AG09309 (cell line): ENCODE measurements around the gene THBS3.
A peak's percentile ranks its signal among the peaks of the same experiment; 100 is the strongest.
"Not testable (repeated sequence)": the region's sequence is repeated elsewhere in the genome, so short reads cannot be mapped to it uniquely, and the experiment has no call there.

Experiments
- DNase-seq: peaks from one replicate; pipeline ENCODE4 v3.0.0-alpha.2; 2010; ENCODE audit warnings: low read depth
- H3K4me3 ChIP-seq: 2 replicates; pipeline ENCODE4 v1.5.1; 2011; ENCODE audit warnings: mild to moderate bottlenecking, low read depth, low read length, moderate library complexity; ENCODE audit not compliant: control insufficient read depth
- CTCF ChIP-seq: IDR thresholded peaks from 2 replicates; pipeline ENCODE4 v1.5.1; 2011; ENCODE audit warnings: mild to moderate bottlenecking, low read depth, low read length, inconsistent platforms; ENCODE audit not compliant: insufficient read depth, control insufficient read depth; ENCODE audit errors: missing control alignments

Gene THBS3

GRCh38 chr1:155167166-155168104, 40.3 kb downstream of the THBS3 start:
- no peak overlapping the region for H3K4me3 ChIP-seq
- peak; percentile 92 for TF ChIP-seq CTCF
- peak; percentile 18 for DNase-seq

GRCh38 chr1:155166471-155167165, 41.1 kb downstream of the THBS3 start:
- no peak for TF ChIP-seq CTCF
- no peak for DNase-seq
- no peak overlapping the region for H3K4me3 ChIP-seq

- DNase-seq: no peak
- TF ChIP-seq CTCF: no peak
- H3K4me3 ChIP-seq: no peak overlapping the region
These were observed 41.6 kb downstream of the THBS3 start for GRCh38 chr1:155166051-155166470.

- not testable (repeated sequence) for DNase-seq, H3K4me3 ChIP-seq
These were observed 43.1 kb downstream of the THBS3 start for GRCh38 chr1:155164625-155165024.

- not testable (repeated sequence) for H3K4me3 ChIP-seq, DNase-seq
These were observed 43.9 kb downstream of the THBS3 start for GRCh38 chr1:155163785-155164184.

- H3K4me3 ChIP-seq, DNase-seq: not testable (repeated sequence)
These were observed 45.1 kb downstream of the THBS3 start for GRCh38 chr1:155162631-155163030.

GRCh38 chr1:155160128-155160527, 47.6 kb downstream of the THBS3 start:
- TF ChIP-seq CTCF: no peak
- no peak overlapping the region for H3K4me3 ChIP-seq
- no peak for DNase-seq

GRCh38 chr1:155158991-155159390, 48.7 kb downstream of the THBS3 start:
- DNase-seq: no peak
- H3K4me3 ChIP-seq: no peak overlapping the region
- TF ChIP-seq CTCF: no peak

GRCh38 chr1:155155996-155156643, 51.6 kb downstream of the THBS3 start:
- H3K4me3 ChIP-seq, DNase-seq: not testable (repeated sequence)
